Activated CD8-positive, alpha-beta memory T cell treated with anti-CD3 and anti-CD28 coated beads, Interleukin-2, amount 50 U/mL, for 24 hours (primary cell): ENCODE data around the gene CACNA1S.

Experiments
- DNase-seq: peaks from one replicate; pipeline ENCODE4 v3.0.0-alpha.2; 2020; ENCODE audit errors: extremely low read depth

CACNA1S gene

GRCh38 chr1:201032408-201032807 is 79.8 kb downstream of the CACNA1S start:
- no peak for DNase-seq

- DNase-seq = no peak
Observed at GRCh38 chr1:201028461-201028889, 83.8 kb downstream of the CACNA1S start.

GRCh38 chr1:201026836-201027235 is 85.4 kb downstream of the CACNA1S start:
- DNase-seq = no peak

GRCh38 chr1:201026234-201026633 is 86.0 kb downstream of the CACNA1S start:
- DNase-seq = no peak

GRCh38 chr1:201025571-201026002 is 86.6 kb downstream of the CACNA1S start:
- no peak for DNase-seq

GRCh38 chr1:201024625-201024998 is 87.6 kb downstream of the CACNA1S start:
- no peak for DNase-seq

GRCh38 chr1:201023920-201024624 is 88.2 kb downstream of the CACNA1S start:
- DNase-seq = no peak

- DNase-seq = peak; percentile 60
Observed at GRCh38 chr1:201023517-201023902, 88.7 kb downstream of the CACNA1S start, which contains the start of gene KIF21B. Gene KIF21B, minus strand, starts transcription at chr1:201023714. Its CDS starts 331 bp downstream, at chr1:201023383.

- DNase-seq = no peak
Observed at GRCh38 chr1:201022820-201023516, 89.3 kb downstream of the CACNA1S start.

- no peak for DNase-seq
Observed at GRCh38 chr1:201022493-201022819, 89.8 kb downstream of the CACNA1S start.

GRCh38 chr1:201021630-201022492 is 90.4 kb downstream of the CACNA1S start:
- DNase-seq = no peak

- no peak for DNase-seq
Observed at GRCh38 chr1:201020721-201021629, 91.3 kb downstream of the CACNA1S start.

GRCh38 chr1:201020040-201020591 is 92.1 kb downstream of the CACNA1S start:
- no peak for DNase-seq

GRCh38 chr1:201019321-201019977 is 92.8 kb downstream of the CACNA1S start:
- peak; percentile 79 for DNase-seq

GRCh38 chr1:201017828-201018163 is 94.4 kb downstream of the CACNA1S start:
- no peak for DNase-seq

- no peak for DNase-seq
Observed at GRCh38 chr1:201016943-201017827, 95.0 kb downstream of the CACNA1S start.

GRCh38 chr1:201016211-201016651 is 96.0 kb downstream of the CACNA1S start:
- DNase-seq = no peak

GRCh38 chr1:201015551-201016091 is 96.6 kb downstream of the CACNA1S start:
- DNase-seq = no peak

- no peak for DNase-seq
Observed at GRCh38 chr1:201014816-201015200, 97.4 kb downstream of the CACNA1S start.
